22Rv1 (cell line): Measurements from ENCODE around the gene TCP11.

Experiments
- H3K27ac ChIP-seq: fragments of 450-650 bp; 2 replicates; pipeline ENCODE4 v1.5.1; 2017
- CTCF ChIP-seq: fragments of 450-650 bp; IDR thresholded peaks from 2 replicates; pipeline ENCODE4 v1.5.1; 2017; ENCODE audit warnings: mild to moderate bottlenecking
- ZFX ChIP-seq: fragments of 450-650 bp; IDR thresholded peaks from 2 replicates; pipeline ENCODE4 v1.6.1; 2017; ENCODE audit warnings: antibody characterized with exemption, borderline replicate concordance

The TCP11 gene

GRCh38 chr6:35158520-35158919 lies 17.4 kb upstream of the TCP11 start:
- TF ChIP-seq ZFX (no peak), CTCF (no peak)
- no peak overlapping the region for H3K27ac ChIP-seq

- no peak for TF ChIP-seq ZFX
- no peak for TF ChIP-seq CTCF
- no peak overlapping the region for H3K27ac ChIP-seq
Observed at GRCh38 chr6:35154947-35155346, 13.8 kb upstream of the TCP11 start.

GRCh38 chr6:35154262-35154661 lies 13.1 kb upstream of the TCP11 start:
- H3K27ac ChIP-seq: no peak overlapping the region
- TF ChIP-seq ZFX (no peak), CTCF (no peak)

- no peak for TF ChIP-seq ZFX
- no peak for TF ChIP-seq CTCF
- H3K27ac ChIP-seq: no peak overlapping the region
Observed at GRCh38 chr6:35152067-35152707, 11.0 kb upstream of the TCP11 start.

GRCh38 chr6:35151466-35151865 lies 10.3 kb upstream of the TCP11 start:
- TF ChIP-seq CTCF (no peak), ZFX (no peak)
- no peak overlapping the region for H3K27ac ChIP-seq

GRCh38 chr6:35149891-35150566 lies 8.9 kb upstream of the TCP11 start:
- H3K27ac ChIP-seq: no peak overlapping the region
- TF ChIP-seq CTCF (no peak), ZFX (no peak)

- TF ChIP-seq ZFX (no peak), CTCF (no peak)
- H3K27ac ChIP-seq: no peak overlapping the region
Observed at GRCh38 chr6:35148167-35148741, 7.1 kb upstream of the TCP11 start.
